CD8-positive, alpha-beta memory T cell (primary cell): Measurements from ENCODE around the gene ZNF646. TPM values are rescaled to one million over a fixed set of nuclear protein-coding genes. Genes with fewer than 3 reads are reported as not detected.

ENCODE experiments used
- CTCF ChIA-PET: fragments of 350-600 bp; sonication (Branson Sonifier 250); formaldehyde crosslinking; loops from one replicate; lab custom pipeline; 2021; ENCODE audit warnings: antibody characterized with exemption; lab: Charles Lee
- POLR2A ChIA-PET: fragments of 350-600 bp; sonication (Branson Sonifier 250); formaldehyde crosslinking; loops from one replicate; lab custom pipeline; 2021; ENCODE audit warnings: antibody characterized with exemption; lab: Charles Lee
- DNase-seq, 5 donors: peaks; one replicate each; pipeline versions ENCODE4 v3.0.0 to v3.0.0-alpha.2; 2020 to 2022; ENCODE audit warnings: mixed read lengths in 1 of 5
- H3K27ac ChIP-seq: one replicate; pipeline ENCODE4 v1.7.0; 2013; ENCODE audit warnings: low read depth, mild to moderate bottlenecking, low read length, moderate library complexity
- H3K27me3 ChIP-seq: 2 replicates; pipeline ENCODE4 v1.7.0; 2013; ENCODE audit warnings: low read length, mild to moderate bottlenecking; ENCODE audit not compliant: insufficient read depth, poor library complexity, severe bottlenecking
- H3K36me3 ChIP-seq: 2 replicates; pipeline ENCODE4 v1.7.0; 2013; ENCODE audit warnings: mild to moderate bottlenecking, low read length, moderate library complexity; ENCODE audit not compliant: insufficient read depth
- H3K4me1 ChIP-seq: 2 replicates; pipeline ENCODE4 v1.7.0; 2013; ENCODE audit warnings: mild to moderate bottlenecking, low read length, moderate library complexity; ENCODE audit not compliant: insufficient read depth
- H3K4me3 ChIP-seq: 2 replicates; pipeline ENCODE4 v1.7.0; 2013; ENCODE audit warnings: mild to moderate bottlenecking, low read length
- H3K9me3 ChIP-seq: 2 replicates; pipeline ENCODE4 v1.7.0; 2013; ENCODE audit warnings: mild to moderate bottlenecking, low read length
- H3K27ac Mint-ChIP-seq, 8 donors: one replicate each; pipeline ENCODE4 v1.8.0; 2020 to 2021; ENCODE audit warnings: mixed read lengths in 8 of 8, mild to moderate bottlenecking in 6 of 8, inconsistent platforms in 3 of 8, moderate library complexity in 3 of 8
- H3K27me3 Mint-ChIP-seq, 2 donors: one replicate each; pipeline ENCODE4 v1.8.0; 2020 to 2021; ENCODE audit warnings: mixed read lengths in 2 of 2, mild to moderate bottlenecking in 1 of 2, moderate library complexity in 1 of 2
- H3K36me3 Mint-ChIP-seq, 3 donors: one replicate each; pipeline ENCODE4 v1.8.0; 2020 to 2021; ENCODE audit warnings: mixed read lengths in 3 of 3, inconsistent platforms in 1 of 3, mild to moderate bottlenecking in 1 of 3
- H3K4me1 Mint-ChIP-seq, 3 donors: one replicate each; pipeline ENCODE4 v1.8.0; 2020 to 2021; ENCODE audit warnings: mixed read lengths in 3 of 3, inconsistent platforms in 1 of 3, mild to moderate bottlenecking in 1 of 3
- H3K4me3 Mint-ChIP-seq, 7 donors: one replicate each; pipeline ENCODE4 v1.8.0; 2020 to 2021; ENCODE audit warnings: mixed read lengths in 7 of 7, mild to moderate bottlenecking in 6 of 7, moderate library complexity in 4 of 7, inconsistent platforms in 2 of 7
- H3K9me3 Mint-ChIP-seq, 5 donors: one replicate each; pipeline ENCODE4 v1.8.0; 2020 to 2022; ENCODE audit warnings: mixed read lengths in 5 of 5, mild to moderate bottlenecking in 3 of 5, moderate library complexity in 2 of 5, inconsistent platforms in 1 of 5
- polyA plus RNA-seq: library from polyadenylated mRNA; unstranded; fragments of 300-500 nt; fragmentation: Illumina TruSeq; gene quantifications from one replicate; pipeline ENCODE4 v1.2.3, GENCODE V29; 2021
- total RNA-seq, 2 experiments: library from RNA; stranded (reverse); gene quantifications; one replicate each; pipeline ENCODE4 v1.2.3, GENCODE V29; 2021

ZNF646 gene
- total and polyA plus RNA-seq, 3 experiments from 2014 or later, result 9.3 to 25.9 (median 23.4) TPM

- Mint-ChIP-seq H3K9me3 (no peaks in the 10 kb centered on the region), H3K27ac (no peak overlapping the region), H3K36me3 (peaks cover 0 to 84% (median 2%) of the 10 kb centered on the region in 3 donors), H3K27me3 (peaks cover 0 to 3% of the 10 kb centered on the region in 2 donors), H3K4me3 (peak overlapping the region in 1 of 7 donors; percentile 9), H3K4me1 (peaks cover 24 to 56% (median 27%) of the 10 kb centered on the region in 3 donors)
- H3K9me3 ChIP-seq, result no peaks in the 10 kb centered on the region
- POLR2A ChIA-PET, result no interaction called here
- H3K27ac ChIP-seq, result no peak overlapping the region
- H3K36me3 ChIP-seq, result peaks cover 27% of the 10 kb centered on the region
- no peak for DNase-seq
- peaks cover 10% of the 10 kb centered on the region for H3K4me1 ChIP-seq
- H3K4me3 ChIP-seq, result no peak overlapping the region
- no peaks in the 10 kb centered on the region for H3K27me3 ChIP-seq
- CTCF ChIA-PET, result no interaction called here
These were observed 4.5 kb downstream of the ZNF646 start for GRCh38 chr16:31078597-31079341.

DNA sequence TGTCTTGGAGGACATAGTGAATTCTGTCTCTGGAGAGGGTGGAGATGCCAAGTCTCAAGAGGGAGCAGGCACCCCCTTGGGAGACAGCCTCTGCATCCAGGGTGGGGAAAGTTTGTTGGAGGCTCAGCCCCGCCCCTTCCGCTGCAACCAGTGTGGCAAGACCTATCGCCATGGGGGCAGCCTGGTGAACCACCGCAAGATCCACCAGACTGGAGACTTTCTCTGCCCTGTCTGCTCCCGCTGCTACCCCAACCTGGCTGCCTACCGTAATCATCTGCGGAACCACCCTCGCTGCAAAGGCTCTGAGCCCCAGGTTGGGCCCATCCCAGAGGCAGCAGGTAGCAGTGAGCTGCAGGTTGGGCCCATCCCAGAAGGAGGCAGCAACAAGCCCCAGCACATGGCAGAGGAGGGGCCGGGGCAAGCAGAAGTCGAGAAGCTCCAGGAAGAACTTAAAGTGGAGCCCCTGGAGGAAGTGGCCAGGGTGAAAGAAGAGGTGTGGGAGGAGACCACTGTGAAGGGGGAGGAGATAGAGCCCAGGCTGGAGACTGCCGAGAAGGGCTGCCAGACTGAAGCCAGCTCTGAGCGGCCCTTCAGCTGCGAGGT lies 5.2 kb downstream of the ZNF646 start:
- H3K4me3 Mint-ChIP-seq, result peak overlapping the region in 1 of 7 donors; percentile 73
- H3K36me3 ChIP-seq, result peaks cover 27% of the 10 kb centered on the region
- peaks cover 22 to 55% (median 26%) of the 10 kb centered on the region in 3 donors for H3K4me1 Mint-ChIP-seq

GRCh38 chr16:31080035-31080629 lies 5.9 kb downstream of the ZNF646 start:
- peaks cover 0 to 78% (median 2%) of the 10 kb centered on the region in 3 donors for H3K36me3 Mint-ChIP-seq
- H3K4me1 Mint-ChIP-seq, result peaks cover 15 to 48% (median 19%) of the 10 kb centered on the region in 3 donors
- CTCF ChIA-PET, result no interaction called here
- H3K27ac ChIP-seq, result no peak overlapping the region
- H3K9me3 Mint-ChIP-seq, result no peaks in the 10 kb centered on the region
- H3K36me3 ChIP-seq, result peaks cover 27% of the 10 kb centered on the region
- H3K27me3 Mint-ChIP-seq, result no peaks in the 10 kb centered on the region
- H3K9me3 ChIP-seq, result no peaks in the 10 kb centered on the region
- no peak overlapping the region for H3K4me3 Mint-ChIP-seq
- H3K27me3 ChIP-seq, result no peaks in the 10 kb centered on the region
- peaks cover 5% of the 10 kb centered on the region for H3K4me1 ChIP-seq
- POLR2A ChIA-PET, result no interaction called here
- DNase-seq, result peak in 1 of 5 donors; percentile 48
- H3K27ac Mint-ChIP-seq, result peak overlapping the region in 1 of 8 donors; percentile 45
- no peak overlapping the region for H3K4me3 ChIP-seq

More for the DNA sequence above, 5.2 kb downstream of the ZNF646 start:
- Histone ChIP-seq H3K27me3 (no peaks in the 10 kb centered on the region), H3K9me3 (no peaks in the 10 kb centered on the region), H3K27ac (no peak overlapping the region), H3K4me3 (no peak overlapping the region), H3K4me1 (peaks cover 10% of the 10 kb centered on the region)
- Mint-ChIP-seq H3K27me3 (peaks cover 0 to 3% of the 10 kb centered on the region in 2 donors), H3K36me3 (peaks cover 0 to 84% (median 2%) of the 10 kb centered on the region in 3 donors), H3K9me3 (no peaks in the 10 kb centered on the region), H3K27ac (peak overlapping the region in 2 of 8 donors; percentile 24 to 50)
- DNase-seq, result no peak
- POLR2A ChIA-PET, result no interaction called here
- CTCF ChIA-PET, result no interaction called here

DNA sequence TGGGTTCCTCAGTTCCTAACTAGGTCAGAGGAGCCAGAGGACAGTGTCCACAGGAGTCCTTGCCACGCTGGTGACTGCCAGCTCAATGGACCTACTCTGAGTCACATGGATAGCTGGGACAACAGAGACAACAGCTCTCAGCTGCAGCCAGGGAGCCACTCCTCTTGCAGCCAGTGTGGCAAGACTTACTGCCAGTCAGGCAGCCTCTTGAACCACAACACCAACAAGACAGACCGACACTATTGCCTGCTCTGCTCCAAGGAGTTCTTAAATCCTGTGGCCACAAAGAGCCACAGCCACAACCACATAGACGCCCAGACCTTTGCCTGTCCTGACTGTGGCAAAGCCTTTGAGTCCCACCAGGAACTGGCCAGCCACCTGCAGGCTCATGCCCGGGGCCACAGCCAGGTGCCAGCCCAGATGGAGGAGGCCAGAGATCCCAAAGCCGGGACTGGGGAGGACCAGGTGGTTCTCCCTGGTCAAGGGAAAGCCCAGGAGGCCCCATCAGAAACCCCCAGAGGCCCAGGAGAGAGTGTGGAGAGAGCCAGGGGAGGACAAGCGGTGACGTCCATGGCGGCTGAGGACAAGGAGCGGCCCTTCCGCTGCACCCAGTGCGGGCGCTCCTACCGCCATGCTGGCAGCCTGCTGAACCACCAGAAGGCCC lies 6.7 kb downstream of the ZNF646 start:
- H3K36me3 Mint-ChIP-seq, result peaks cover 0 to 85% (median 2%) of the 10 kb centered on the region in 3 donors
- peaks cover 27% of the 10 kb centered on the region for H3K36me3 ChIP-seq

GRCh38 chr16:31081428-31082351 lies 7.5 kb downstream of the ZNF646 start:
- H3K36me3 ChIP-seq, result peaks cover 27% of the 10 kb centered on the region
- Mint-ChIP-seq H3K36me3 (peaks cover 0 to 80% (median 4%) of the 10 kb centered on the region in 3 donors), H3K4me3 (no peak overlapping the region), H3K27me3 (no peaks in the 10 kb centered on the region), H3K4me1 (peaks cover 8 to 42% (median 12%) of the 10 kb centered on the region in 3 donors), H3K27ac (peak overlapping the region in 5 of 8 donors; percentile 32 to 89 (median 75)), H3K9me3 (no peaks in the 10 kb centered on the region)
- POLR2A ChIA-PET, result no interaction called here
- H3K4me1 ChIP-seq, result no peaks in the 10 kb centered on the region
- DNase-seq, result no peak
- no peaks in the 10 kb centered on the region for H3K9me3 ChIP-seq
- no peaks in the 10 kb centered on the region for H3K27me3 ChIP-seq
- no peak overlapping the region for H3K27ac ChIP-seq
- CTCF ChIA-PET, result no interaction called here
- no peak overlapping the region for H3K4me3 ChIP-seq

More for the DNA sequence above, 6.7 kb downstream of the ZNF646 start:
- H3K4me3 ChIP-seq, result no peak overlapping the region
- H3K4me3 Mint-ChIP-seq, result no peak overlapping the region
- H3K9me3 ChIP-seq, result no peaks in the 10 kb centered on the region
- no peak for DNase-seq
- CTCF ChIA-PET, result no interaction called here
- no peaks in the 10 kb centered on the region for H3K4me1 ChIP-seq
- no peak overlapping the region for H3K27ac ChIP-seq
- H3K27me3 ChIP-seq, result no peaks in the 10 kb centered on the region
- no peaks in the 10 kb centered on the region for H3K27me3 Mint-ChIP-seq
- POLR2A ChIA-PET, result no interaction called here
- peaks cover 12 to 47% (median 13%) of the 10 kb centered on the region in 3 donors for H3K4me1 Mint-ChIP-seq
- H3K9me3 Mint-ChIP-seq, result no peaks in the 10 kb centered on the region
- peak overlapping the region in 1 of 8 donors; percentile 54 for H3K27ac Mint-ChIP-seq

DNA sequence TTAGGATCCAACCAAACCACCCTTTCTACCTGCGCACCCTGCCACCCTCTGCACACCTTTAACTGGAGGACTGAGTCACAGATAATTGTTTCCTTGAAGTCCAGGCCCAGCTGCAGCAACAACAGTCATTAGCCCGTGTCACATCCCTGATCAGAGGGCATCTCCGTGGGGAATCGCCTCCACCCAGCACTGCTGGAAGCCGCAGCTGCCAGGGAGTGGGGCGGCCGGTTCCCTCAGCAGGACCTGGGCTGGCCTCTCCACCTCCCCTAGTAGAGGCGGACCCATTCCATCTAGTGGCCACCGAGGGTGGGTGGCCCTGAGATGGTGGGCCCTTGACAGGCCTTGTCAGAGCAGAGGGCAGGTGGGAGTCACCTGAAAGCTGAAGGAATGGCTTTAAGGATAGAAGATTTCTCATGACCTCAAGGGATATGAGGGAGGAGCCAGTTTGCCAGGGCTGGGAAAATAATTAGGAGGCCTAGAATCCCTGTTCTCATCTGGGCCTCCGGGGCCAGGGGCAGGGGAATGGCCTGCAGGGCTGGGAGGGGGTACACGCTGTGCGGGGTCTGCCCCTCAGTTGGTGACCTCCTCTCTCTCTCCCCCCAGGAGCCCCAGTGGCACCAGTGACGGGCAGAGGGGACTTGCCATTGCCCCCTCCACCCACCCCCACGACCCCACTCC lies 8.3 kb downstream of the ZNF646 start:
- Mint-ChIP-seq H3K36me3 (peaks cover 0 to 78% (median 4%) of the 10 kb centered on the region in 3 donors), H3K9me3 (no peaks in the 10 kb centered on the region), H3K27me3 (no peaks in the 10 kb centered on the region), H3K27ac (peak overlapping the region in 4 of 8 donors; percentile 32 to 75 (median 66)), H3K4me3 (peak overlapping the region in 1 of 7 donors; percentile 2), H3K4me1 (peaks cover 8 to 42% (median 12%) of the 10 kb centered on the region in 3 donors)
- no peak overlapping the region for H3K4me3 ChIP-seq
- no peaks in the 10 kb centered on the region for H3K4me1 ChIP-seq
- H3K27me3 ChIP-seq, result no peaks in the 10 kb centered on the region
- DNase-seq, result peak in 1 of 5 donors; percentile 29
- peaks cover 19% of the 10 kb centered on the region for H3K36me3 ChIP-seq
- no peaks in the 10 kb centered on the region for H3K9me3 ChIP-seq
- H3K27ac ChIP-seq, result no peak overlapping the region
- ChIA-PET POLR2A (no interaction called here), CTCF (no interaction called here)

DNA sequence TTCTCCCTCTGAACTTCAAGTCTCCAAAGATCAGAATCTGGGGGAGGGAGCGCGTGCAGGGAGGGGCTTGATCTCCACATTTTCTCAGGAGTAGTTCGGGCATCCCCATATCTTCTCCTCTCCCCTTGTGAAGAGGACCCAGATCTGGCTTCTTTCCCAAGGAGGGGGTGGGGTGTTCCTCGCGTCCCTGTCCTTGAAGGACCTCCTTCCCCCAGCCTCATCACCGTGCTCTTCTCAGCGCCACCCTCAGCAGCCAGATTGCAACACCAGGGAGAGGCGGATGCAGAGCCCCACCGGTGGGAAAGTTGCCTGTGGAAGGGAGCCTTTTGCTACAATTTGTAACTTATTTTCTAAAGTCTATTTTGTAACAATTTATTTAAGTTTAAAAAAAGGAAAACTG lies 8.9 kb downstream of the ZNF646 start:
- Histone ChIP-seq H3K4me1 (no peaks in the 10 kb centered on the region), H3K27me3 (no peaks in the 10 kb centered on the region), H3K4me3 (no peak overlapping the region), H3K36me3 (peaks cover 13% of the 10 kb centered on the region), H3K9me3 (no peaks in the 10 kb centered on the region), H3K27ac (no peak overlapping the region)
- ChIA-PET CTCF (interaction anchor here (1.5 kb wide), 1 partner anchor 18 kb away, joined by 3 read pairs; no protein-coding TSS in a partner anchor), POLR2A (no interaction called here)
- peaks cover 3 to 38% (median 9%) of the 10 kb centered on the region in 3 donors for H3K4me1 Mint-ChIP-seq
- H3K27ac Mint-ChIP-seq, result peak overlapping the region in 2 of 8 donors; percentile 17 to 76
- no peak for DNase-seq
- H3K4me3 Mint-ChIP-seq, result no peak overlapping the region
- H3K9me3 Mint-ChIP-seq, result no peaks in the 10 kb centered on the region
- H3K27me3 Mint-ChIP-seq, result no peaks in the 10 kb centered on the region
- peaks cover 0 to 73% (median 4%) of the 10 kb centered on the region in 3 donors for H3K36me3 Mint-ChIP-seq
